Lung (tissue), 12 donors: ENCODE data around the gene NBPF3. TPM values are rescaled to one million over a fixed set of nuclear protein-coding genes. Genes with fewer than 3 reads are reported as not detected.

ENCODE experiments used
- ATAC-seq: fragments of 200-7000 bp; cut with Tn5 transposase; one replicate; pipeline ENCODE4 v1.9.1; 2020; ENCODE audit warnings: moderate number of reproducible peaks; ENCODE audit not compliant: insufficient read depth, low FRiP score
- DNase-seq, 3 donors: peaks; one replicate each; pipeline ENCODE4 v3.0.0-alpha.2; 2013 to 2017
- H3K27ac ChIP-seq, 2 donors: one replicate each; pipeline ENCODE4 v1.5.1; 2013; ENCODE audit warnings: mild to moderate bottlenecking in 2 of 2, moderate library complexity in 2 of 2, control low read depth in 1 of 2, inconsistent platforms in 1 of 2, low read depth in 1 of 2, low read length in 1 of 2
- H3K27me3 ChIP-seq, 3 donors: one replicate each; pipeline ENCODE4 v1.5.1; 2013; ENCODE audit warnings: low read length in 2 of 3; ENCODE audit not compliant: control insufficient read depth in 3 of 3, insufficient read depth in 3 of 3
- H3K36me3 ChIP-seq, 4 donors: one replicate each; pipeline ENCODE4 v1.5.1; 2013; ENCODE audit warnings: low read length in 4 of 4, mild to moderate bottlenecking in 1 of 4, moderate library complexity in 1 of 4; ENCODE audit not compliant: control insufficient read depth in 4 of 4, insufficient read depth in 4 of 4
- H3K4me1 ChIP-seq, 5 donors: one replicate each; pipeline ENCODE4 v1.5.1; 2013; ENCODE audit warnings: low read length in 5 of 5, mild to moderate bottlenecking in 2 of 5, moderate library complexity in 1 of 5; ENCODE audit not compliant: control insufficient read depth in 5 of 5, insufficient read depth in 5 of 5
- H3K4me3 ChIP-seq: one replicate; pipeline ENCODE4 v1.5.1; 2013; ENCODE audit warnings: mild to moderate bottlenecking, control low read depth, moderate library complexity
- H3K9ac ChIP-seq, 2 donors: one replicate each; pipeline ENCODE4 v1.5.1; 2013; ENCODE audit warnings: low read length in 2 of 2, control low read depth in 1 of 2; ENCODE audit not compliant: insufficient read depth in 1 of 2
- H3K9me3 ChIP-seq, 4 donors: one replicate each; pipeline ENCODE4 v1.5.1; 2013; ENCODE audit warnings: low read length in 3 of 4, mild to moderate bottlenecking in 1 of 4, moderate library complexity in 1 of 4; ENCODE audit not compliant: control insufficient read depth in 4 of 4, insufficient read depth in 3 of 4
- WGBS, 2 donors: extraction: QIAGEN DNeasy Blood & Tissue Kit; methylation state at CpG; one replicate each; pipeline ENCODE4 v1.1.7; 2013; 5-methylcytosine and 5-hydroxymethylcytosine counted together
- polyA plus RNA-seq, 2 donors: library from polyadenylated mRNA; stranded (reverse); fragments of 200-250 nt; gene quantifications; one replicate each; pipeline ENCODE4 v1.2.1, GENCODE V29; 2013
- total RNA-seq, 2 donors: library from RNA; depleted of rRNA in 1 of 2; stranded (reverse); fragments of >200 nt in 1 of 2; gene quantifications; one replicate each; pipeline ENCODE4 v1.2.1, GENCODE V29; 2014 to 2021
- TF ChIP-seq, protein P1 (sequence below): IDR thresholded peaks from 2 replicates; pipeline ENCODE4 v1.5.1; 2012; ENCODE audit warnings: mild to moderate bottlenecking; ENCODE audit errors: control extremely low read depth, extremely low read depth
- donor health status: control.
- donor health status: control.
- donor health status: Bipolar disorder and iron deficiency.
- donor health status: healthy.
- donor health status: DM: yes; HTN: yes; CAD: no.

The NBPF3 gene
- total and polyA plus RNA-seq, 4 donors = 1.3 to 17.6 (median 5.6) TPM

DNA sequence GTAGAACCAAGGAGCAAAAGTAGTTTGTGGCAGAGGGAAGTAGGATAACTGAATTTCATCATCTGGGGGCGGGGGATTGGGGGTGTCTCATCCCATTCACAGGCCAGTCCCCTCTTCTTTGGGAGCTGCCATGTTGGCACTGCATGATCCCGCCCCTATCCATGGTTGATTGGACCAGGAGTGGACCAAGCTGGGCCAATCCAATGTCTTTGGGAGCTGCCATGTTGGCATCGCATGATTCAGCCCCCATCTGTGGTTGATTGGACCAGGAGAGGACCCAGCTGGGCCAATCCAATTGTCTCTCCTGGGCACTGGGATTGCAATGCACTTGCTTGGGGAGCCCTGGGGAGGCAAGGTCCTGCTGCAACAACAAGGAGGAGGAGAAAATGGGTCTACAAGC is 56.9 kb downstream of the NBPF3 start:
- no peak for ATAC-seq
- H3K27ac ChIP-seq = no peak overlapping the region

DNA sequence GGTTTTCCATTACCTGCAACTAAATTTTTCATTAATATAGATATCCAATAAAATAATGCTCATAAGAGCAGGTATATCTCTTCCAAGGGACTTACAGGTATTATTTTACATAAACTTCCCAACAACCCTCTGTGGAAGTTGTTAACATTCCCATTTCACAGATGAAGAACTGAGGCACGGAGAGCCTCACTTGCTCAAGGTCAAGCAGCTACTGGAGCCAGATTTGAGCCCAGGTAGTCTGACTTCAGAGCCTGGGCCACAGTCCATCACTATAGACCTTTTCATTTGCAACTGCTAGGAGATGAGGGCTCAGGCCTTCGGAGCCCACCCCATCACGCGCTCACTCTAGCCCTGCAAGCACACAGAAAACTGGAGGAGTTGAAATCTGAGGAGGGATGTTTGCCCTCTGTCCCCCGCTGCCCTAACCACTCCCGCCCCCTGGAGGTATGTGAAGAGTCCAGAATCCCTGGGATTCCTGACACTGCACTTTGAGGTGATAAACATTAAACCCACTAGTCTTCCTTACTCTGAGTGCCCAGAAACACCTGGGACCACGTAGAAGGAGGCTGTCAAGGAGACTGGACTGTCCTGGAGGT is 57.6 kb downstream of the NBPF3 start:
- H3K9ac ChIP-seq = no peak overlapping the region
- H3K27ac ChIP-seq = no peak overlapping the region
- H3K4me1 ChIP-seq = no peaks in the 10 kb centered on the region
- no peaks in the 10 kb centered on the region for H3K27me3 ChIP-seq
- no peaks in the 10 kb centered on the region for H3K36me3 ChIP-seq
- 70 to 74% methylated on average over 7 of the region's 7 CpGs for WGBS, 2 donors
- H3K4me3 ChIP-seq = no peak overlapping the region
- no peak for DNase-seq
- H3K9me3 ChIP-seq = no peaks in the 10 kb centered on the region
- TF ChIP-seq, protein P1, sequence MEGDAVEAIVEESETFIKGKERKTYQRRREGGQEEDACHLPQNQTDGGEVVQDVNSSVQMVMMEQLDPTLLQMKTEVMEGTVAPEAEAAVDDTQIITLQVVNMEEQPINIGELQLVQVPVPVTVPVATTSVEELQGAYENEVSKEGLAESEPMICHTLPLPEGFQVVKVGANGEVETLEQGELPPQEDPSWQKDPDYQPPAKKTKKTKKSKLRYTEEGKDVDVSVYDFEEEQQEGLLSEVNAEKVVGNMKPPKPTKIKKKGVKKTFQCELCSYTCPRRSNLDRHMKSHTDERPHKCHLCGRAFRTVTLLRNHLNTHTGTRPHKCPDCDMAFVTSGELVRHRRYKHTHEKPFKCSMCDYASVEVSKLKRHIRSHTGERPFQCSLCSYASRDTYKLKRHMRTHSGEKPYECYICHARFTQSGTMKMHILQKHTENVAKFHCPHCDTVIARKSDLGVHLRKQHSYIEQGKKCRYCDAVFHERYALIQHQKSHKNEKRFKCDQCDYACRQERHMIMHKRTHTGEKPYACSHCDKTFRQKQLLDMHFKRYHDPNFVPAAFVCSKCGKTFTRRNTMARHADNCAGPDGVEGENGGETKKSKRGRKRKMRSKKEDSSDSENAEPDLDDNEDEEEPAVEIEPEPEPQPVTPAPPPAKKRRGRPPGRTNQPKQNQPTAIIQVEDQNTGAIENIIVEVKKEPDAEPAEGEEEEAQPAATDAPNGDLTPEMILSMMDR = no peak
- ATAC-seq = no peak

More for the DNA sequence above, 56.9 kb downstream of the NBPF3 start:
- TF ChIP-seq, protein P1 = no peak
- Histone ChIP-seq H3K4me1 (peaks cover 0 to 7% (median 2%) of the 10 kb centered on the region in 5 donors), H3K27me3 (no peaks in the 10 kb centered on the region), H3K36me3 (no peaks in the 10 kb centered on the region), H3K9ac (no peak overlapping the region), H3K4me3 (no peak overlapping the region), H3K9me3 (no peaks in the 10 kb centered on the region)
- DNase-seq = no peak
- WGBS, 2 donors = 89 to 92% methylated on average over 3 of the region's 3 CpGs

DNA sequence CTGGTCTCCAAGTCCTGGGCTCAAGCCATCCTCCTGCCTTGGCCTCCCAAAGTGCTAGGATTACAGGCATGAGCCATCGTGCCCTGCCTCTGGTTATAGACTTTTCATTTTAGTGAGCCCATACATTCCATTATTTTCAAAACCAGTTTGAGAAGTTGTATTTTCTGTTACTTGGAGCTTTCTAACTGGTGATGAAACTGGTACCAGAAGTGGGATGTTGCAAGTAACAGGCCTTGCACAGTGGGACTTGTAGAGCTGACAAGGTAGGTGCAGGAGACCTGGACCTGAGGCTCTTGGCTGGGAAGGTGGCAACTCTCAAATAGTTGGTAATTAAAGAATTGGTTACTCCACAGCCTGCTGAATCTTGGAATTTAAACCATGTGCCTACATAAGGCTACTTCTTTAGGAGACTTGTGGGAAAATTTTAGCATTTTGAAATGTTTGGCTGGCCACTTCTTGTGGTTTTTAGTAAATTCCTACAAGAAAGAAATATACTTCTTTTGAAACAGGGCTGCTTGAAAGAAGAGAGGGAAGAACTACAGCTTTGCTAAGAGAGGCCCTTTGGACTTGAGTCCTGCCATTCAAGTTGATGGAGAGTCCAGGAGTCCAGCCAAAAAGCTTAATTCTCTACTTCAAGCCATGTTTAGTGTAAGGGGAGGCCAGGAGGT is 59.5 kb downstream of the NBPF3 start:
- no peak overlapping the region for H3K9ac ChIP-seq
- no peaks in the 10 kb centered on the region for H3K27me3 ChIP-seq
- no peak overlapping the region for H3K27ac ChIP-seq
- no peaks in the 10 kb centered on the region for H3K4me1 ChIP-seq
- H3K9me3 ChIP-seq = no peaks in the 10 kb centered on the region
- WGBS, 2 donors = 84 to 90% methylated on average over 1 of the region's 1 CpG
- ATAC-seq = no peak
- TF ChIP-seq, protein P1 = no peak
- no peaks in the 10 kb centered on the region for H3K36me3 ChIP-seq
- no peak for DNase-seq
- no peak overlapping the region for H3K4me3 ChIP-seq
